ENCODE results near the gene RPL22L1.

RPL22L1 gene

DNA sequence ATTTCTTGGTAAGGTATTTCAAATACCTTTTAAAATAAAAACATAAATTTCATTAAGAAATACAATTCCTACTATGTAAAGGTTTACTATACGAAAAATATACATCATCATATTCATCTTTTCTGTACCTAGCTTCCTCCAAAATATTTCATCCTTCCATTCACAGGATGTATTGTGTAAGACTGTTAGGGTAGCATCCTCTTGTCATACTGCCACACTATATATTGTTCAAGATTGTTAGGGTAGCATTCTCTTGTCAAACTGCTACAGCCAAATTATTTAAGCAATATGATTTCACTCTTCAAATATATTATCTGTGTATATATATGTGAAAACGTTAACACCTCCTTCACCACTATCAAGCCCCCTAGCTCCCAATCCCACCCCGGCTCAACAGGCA is 3.5 kb downstream of the RPL22L1 start:
- ChIA-PET POLR2A (no interaction called here), CTCF (no interaction called here)
- TF ChIP-seq FOXA1 (IDR thresholded peaks at IDR 0.05) (no peak), TARDBP (IDR thresholded peaks at IDR 0.05) (no peak), ZNF384 (IDR thresholded peaks at IDR 0.05) (no peak), CTBP1 (IDR thresholded peaks at IDR 0.05; ENCODE audit: borderline replicate concordance) (no peak), NFRKB (IDR thresholded peaks at IDR 0.05) (no peak), SUZ12 (IDR thresholded peaks at IDR 0.05) (no peak), L3MBTL2 (conservative IDR thresholded peaks at IDR 0.05) (no peak), ARNT (IDR thresholded peaks at IDR 0.05) (no peak), SP1 (IDR thresholded peaks at IDR 0.05) (no peak), ELF4 (IDR thresholded peaks at IDR 0.05) (no peak), FOXM1 (IDR thresholded peaks at IDR 0.05; ENCODE audit: borderline replicate concordance) (no peak), FOXK2 (IDR thresholded peaks at IDR 0.05) (no peak), HDGF (IDR thresholded peaks at IDR 0.05; ENCODE audit: borderline replicate concordance) (no peak), BHLHE40 (IDR thresholded peaks at IDR 0.05; ENCODE audit: borderline replicate concordance) (no peak), LEF1 (IDR thresholded peaks at IDR 0.05; ENCODE audit: borderline replicate concordance) (no peak)
- TF ChIP-seq, protein P1, sequence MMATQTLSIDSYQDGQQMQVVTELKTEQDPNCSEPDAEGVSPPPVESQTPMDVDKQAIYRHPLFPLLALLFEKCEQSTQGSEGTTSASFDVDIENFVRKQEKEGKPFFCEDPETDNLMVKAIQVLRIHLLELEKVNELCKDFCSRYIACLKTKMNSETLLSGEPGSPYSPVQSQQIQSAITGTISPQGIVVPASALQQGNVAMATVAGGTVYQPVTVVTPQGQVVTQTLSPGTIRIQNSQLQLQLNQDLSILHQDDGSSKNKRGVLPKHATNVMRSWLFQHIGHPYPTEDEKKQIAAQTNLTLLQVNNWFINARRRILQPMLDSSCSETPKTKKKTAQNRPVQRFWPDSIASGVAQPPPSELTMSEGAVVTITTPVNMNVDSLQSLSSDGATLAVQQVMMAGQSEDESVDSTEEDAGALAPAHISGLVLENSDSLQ (IDR thresholded peaks at IDR 0.05), result no peak
- no peak for DNase-seq (ENCODE audit: extremely low spot score)

DNA sequence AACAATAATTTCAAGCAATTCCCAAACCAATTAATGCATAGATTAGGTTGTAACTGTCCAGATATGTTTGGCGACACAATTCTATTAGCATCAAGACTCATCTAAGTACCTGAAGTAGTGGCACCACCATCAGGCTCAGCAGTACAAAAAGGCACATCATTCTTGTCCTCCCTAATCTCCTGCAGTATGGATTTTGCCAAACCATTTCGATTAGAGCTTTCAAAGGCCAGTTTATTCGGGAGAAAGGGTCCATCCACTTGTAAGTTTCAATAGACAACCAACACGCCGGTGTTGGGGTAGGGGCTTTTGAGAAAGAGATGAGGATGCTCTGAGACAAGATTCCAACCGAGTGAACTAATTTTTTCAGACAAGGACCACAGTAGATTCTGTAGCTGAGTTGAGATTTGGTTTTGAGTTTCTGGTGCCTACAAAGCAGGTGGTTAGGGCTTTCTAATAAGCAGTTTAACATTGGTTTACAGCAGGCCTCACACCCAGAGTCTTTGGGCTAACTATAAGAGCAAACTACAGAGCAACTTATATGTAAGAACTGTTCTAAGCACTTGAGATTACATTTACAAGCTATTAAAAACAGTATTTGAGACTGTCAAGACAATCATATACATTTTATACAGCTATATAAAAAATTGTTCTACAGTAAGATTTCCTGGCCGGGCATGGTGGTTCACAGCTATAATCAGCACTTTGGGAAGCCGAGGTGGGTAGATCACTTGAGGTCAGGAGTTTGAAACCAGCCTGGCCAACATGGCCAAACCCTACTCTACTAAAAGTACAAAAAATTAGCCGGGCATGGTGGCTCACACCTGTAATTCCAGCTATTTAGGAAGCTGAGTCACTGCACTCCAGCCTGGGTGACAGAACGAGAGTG is 4.5 kb downstream of the RPL22L1 start:
- CTCF ChIA-PET, result no interaction called here
- no peak for DNase-seq (ENCODE audit: extremely low spot score)
- no peak for TF ChIP-seq HDGF (IDR thresholded peaks at IDR 0.05; ENCODE audit: borderline replicate concordance)
- TF ChIP-seq SP1 (IDR thresholded peaks at IDR 0.05), result no peak
- TF ChIP-seq LEF1 (IDR thresholded peaks at IDR 0.05; ENCODE audit: borderline replicate concordance), result no peak
- no peak for TF ChIP-seq CTBP1 (IDR thresholded peaks at IDR 0.05; ENCODE audit: borderline replicate concordance)
- no peak for TF ChIP-seq ELF4 (IDR thresholded peaks at IDR 0.05)
- POLR2A ChIA-PET, result no interaction called here

DNA sequence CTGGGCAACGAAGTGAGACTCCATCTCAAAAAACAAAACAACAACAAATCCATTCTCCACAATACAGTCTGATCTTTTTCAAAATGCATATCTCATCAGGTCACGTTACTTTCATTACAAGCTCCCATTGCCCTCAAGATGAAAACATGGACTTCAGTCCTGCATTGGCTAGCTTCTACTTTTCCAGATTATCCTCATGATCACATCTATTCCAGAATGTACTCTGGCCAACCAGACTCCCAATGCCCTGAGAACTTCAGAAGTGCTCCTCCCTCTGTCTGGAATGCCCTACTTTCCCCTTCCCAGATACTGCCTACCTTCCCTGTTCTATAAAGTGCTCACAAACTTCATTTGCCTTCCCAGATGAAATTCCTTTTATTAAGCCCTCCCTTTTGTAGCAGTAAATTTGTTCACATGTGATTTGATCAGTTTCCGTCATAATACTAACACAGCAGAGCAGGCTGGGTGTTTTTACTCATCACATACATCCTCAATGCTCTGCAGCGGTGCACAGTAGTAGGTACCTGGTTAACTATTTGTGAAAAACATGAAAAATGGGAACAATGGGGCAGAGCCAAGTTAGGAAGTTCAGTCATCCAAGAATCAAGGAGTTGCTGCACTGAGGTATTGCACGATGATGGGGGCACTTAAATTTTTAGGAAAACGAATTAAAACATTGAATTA is 5.3 kb downstream of the RPL22L1 start:
- no peak for DNase-seq (ENCODE audit: extremely low spot score)
- POLR2A ChIA-PET, result no interaction called here
- CTCF ChIA-PET, result no interaction called here
- TF ChIP-seq FOXK2 (IDR thresholded peaks at IDR 0.05), result no peak
- no peak for TF ChIP-seq BHLHE40 (IDR thresholded peaks at IDR 0.05; ENCODE audit: borderline replicate concordance)
- TF ChIP-seq FOXA1 (IDR thresholded peaks at IDR 0.05), result no peak
- no peak for TF ChIP-seq ARNT (IDR thresholded peaks at IDR 0.05)
- no peak; the same call in 1 of the 2 replicates for TF ChIP-seq L3MBTL2 (conservative IDR thresholded peaks at IDR 0.05)
- TF ChIP-seq HDGF (IDR thresholded peaks at IDR 0.05; ENCODE audit: borderline replicate concordance), result no peak
- no peak for TF ChIP-seq ZNF384 (IDR thresholded peaks at IDR 0.05)
- TF ChIP-seq, protein P1 (IDR thresholded peaks at IDR 0.05), result no peak
- TF ChIP-seq NFRKB (IDR thresholded peaks at IDR 0.05), result no peak

- CTCF ChIA-PET, result no interaction called here
- POLR2A ChIA-PET, result no interaction called here
- TF ChIP-seq ZNF384 (IDR thresholded peaks at IDR 0.05) (no peak), ARNT (IDR thresholded peaks at IDR 0.05) (no peak), FOXA1 (IDR thresholded peaks at IDR 0.05) (no peak), CTBP1 (IDR thresholded peaks at IDR 0.05; ENCODE audit: borderline replicate concordance) (no peak), SUZ12 (IDR thresholded peaks at IDR 0.05) (no peak), NFRKB (IDR thresholded peaks at IDR 0.05) (no peak), FOXK2 (IDR thresholded peaks at IDR 0.05) (no peak), ELF4 (IDR thresholded peaks at IDR 0.05) (no peak), BHLHE40 (IDR thresholded peaks at IDR 0.05; ENCODE audit: borderline replicate concordance) (no peak), L3MBTL2 (conservative IDR thresholded peaks at IDR 0.05) (no peak), TARDBP (IDR thresholded peaks at IDR 0.05) (no peak), FOXM1 (IDR thresholded peaks at IDR 0.05; ENCODE audit: borderline replicate concordance) (no peak)
- TF ChIP-seq, protein P1 (IDR thresholded peaks at IDR 0.05), result no peak
- no peak for DNase-seq (ENCODE audit: extremely low spot score)
These were observed 6.2 kb downstream of the RPL22L1 start for GRCh38 chr3:170863816-170864215.

GRCh38 chr3:170862618-170863374 is 7.2 kb downstream of the RPL22L1 start:
- CTCF ChIA-PET, result no interaction called here
- no peak for TF ChIP-seq SUZ12 (IDR thresholded peaks at IDR 0.05)
- TF ChIP-seq FOXM1 (IDR thresholded peaks at IDR 0.05; ENCODE audit: borderline replicate concordance), result no peak
- TF ChIP-seq L3MBTL2 (conservative IDR thresholded peaks at IDR 0.05), result no peak
- no peak for TF ChIP-seq FOXK2 (IDR thresholded peaks at IDR 0.05)
- TF ChIP-seq SP1 (IDR thresholded peaks at IDR 0.05), result no peak
- no peak for TF ChIP-seq NFRKB (IDR thresholded peaks at IDR 0.05)
- no peak for TF ChIP-seq BHLHE40 (IDR thresholded peaks at IDR 0.05; ENCODE audit: borderline replicate concordance)
- TF ChIP-seq ARNT (IDR thresholded peaks at IDR 0.05), result no peak
- TF ChIP-seq CTBP1 (IDR thresholded peaks at IDR 0.05; ENCODE audit: borderline replicate concordance), result no peak
- TF ChIP-seq HDGF (IDR thresholded peaks at IDR 0.05; ENCODE audit: borderline replicate concordance), result no peak
- POLR2A ChIA-PET, result no interaction called here
- DNase-seq (ENCODE audit: extremely low spot score), result no peak

Data from HEK293T (cell line).